ENCODE data around the gene SNRK. TPM values are rescaled to one million over a fixed set of nuclear protein-coding genes. Genes with fewer than 3 reads are reported as not detected.

SNRK gene
- total and polyA plus RNA-seq, 2 experiments from 2014 or later, result 5.5 to 18.8 TPM

DNA sequence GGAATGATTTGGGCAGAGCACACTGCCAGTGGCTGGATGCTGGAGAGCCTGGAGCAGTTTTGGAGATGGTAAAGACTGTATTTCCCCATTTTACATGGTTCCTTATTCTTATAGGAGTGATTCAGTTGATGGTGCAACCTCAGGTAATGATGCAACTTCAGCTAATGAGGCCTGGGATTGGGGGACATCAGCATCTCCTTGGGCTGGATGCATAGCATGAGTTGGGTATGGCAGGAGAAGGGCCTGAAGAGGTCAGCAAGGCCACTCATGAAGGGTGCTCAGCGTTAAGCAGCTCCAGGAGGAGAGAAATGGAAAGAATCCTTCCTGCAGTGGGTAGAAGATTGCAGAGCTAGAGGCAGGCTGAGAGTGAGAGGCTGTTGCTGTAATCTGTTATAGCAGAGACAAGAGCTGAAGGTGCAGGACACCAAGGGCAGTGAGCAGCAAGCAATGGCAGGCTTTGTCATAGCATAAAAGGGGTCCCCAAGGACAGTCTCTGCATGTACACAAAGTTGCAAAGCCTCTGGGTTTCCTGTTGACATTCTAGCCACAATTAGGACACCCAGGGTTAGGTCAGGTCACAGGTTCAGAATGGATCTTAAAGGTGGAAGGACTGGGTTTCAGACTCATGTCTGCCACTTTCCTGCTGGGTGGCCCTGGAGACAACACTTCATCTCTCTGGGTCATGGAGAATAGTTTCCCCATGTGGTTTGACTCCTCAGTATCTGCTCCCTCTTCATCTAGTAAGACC, 29.5 kb upstream of the SNRK start (continued):
- TF ChIP-seq EZH2 (IDR thresholded peaks at IDR 0.05; ENCODE audit: low read depth, unreplicated experiment) (no peak), CREB1 (CRISPR knock-in tag; IDR thresholded peaks at IDR 0.05; ENCODE audit: low read depth) (no peak), ZNF114 (CRISPR knock-in tag; IDR thresholded peaks at IDR 0.05) (no peak), NANOG (IDR thresholded peaks at IDR 0.05; ENCODE audit: borderline replicate concordance) (no peak), STAT1 (IDR thresholded peaks at IDR 0.05; ENCODE audit: unreplicated experiment) (no peak), POLR2AphosphoS5 (IDR thresholded peaks at IDR 0.05; ENCODE audit: low read depth) (no peak)
- TF ChIP-seq, protein P1, sequence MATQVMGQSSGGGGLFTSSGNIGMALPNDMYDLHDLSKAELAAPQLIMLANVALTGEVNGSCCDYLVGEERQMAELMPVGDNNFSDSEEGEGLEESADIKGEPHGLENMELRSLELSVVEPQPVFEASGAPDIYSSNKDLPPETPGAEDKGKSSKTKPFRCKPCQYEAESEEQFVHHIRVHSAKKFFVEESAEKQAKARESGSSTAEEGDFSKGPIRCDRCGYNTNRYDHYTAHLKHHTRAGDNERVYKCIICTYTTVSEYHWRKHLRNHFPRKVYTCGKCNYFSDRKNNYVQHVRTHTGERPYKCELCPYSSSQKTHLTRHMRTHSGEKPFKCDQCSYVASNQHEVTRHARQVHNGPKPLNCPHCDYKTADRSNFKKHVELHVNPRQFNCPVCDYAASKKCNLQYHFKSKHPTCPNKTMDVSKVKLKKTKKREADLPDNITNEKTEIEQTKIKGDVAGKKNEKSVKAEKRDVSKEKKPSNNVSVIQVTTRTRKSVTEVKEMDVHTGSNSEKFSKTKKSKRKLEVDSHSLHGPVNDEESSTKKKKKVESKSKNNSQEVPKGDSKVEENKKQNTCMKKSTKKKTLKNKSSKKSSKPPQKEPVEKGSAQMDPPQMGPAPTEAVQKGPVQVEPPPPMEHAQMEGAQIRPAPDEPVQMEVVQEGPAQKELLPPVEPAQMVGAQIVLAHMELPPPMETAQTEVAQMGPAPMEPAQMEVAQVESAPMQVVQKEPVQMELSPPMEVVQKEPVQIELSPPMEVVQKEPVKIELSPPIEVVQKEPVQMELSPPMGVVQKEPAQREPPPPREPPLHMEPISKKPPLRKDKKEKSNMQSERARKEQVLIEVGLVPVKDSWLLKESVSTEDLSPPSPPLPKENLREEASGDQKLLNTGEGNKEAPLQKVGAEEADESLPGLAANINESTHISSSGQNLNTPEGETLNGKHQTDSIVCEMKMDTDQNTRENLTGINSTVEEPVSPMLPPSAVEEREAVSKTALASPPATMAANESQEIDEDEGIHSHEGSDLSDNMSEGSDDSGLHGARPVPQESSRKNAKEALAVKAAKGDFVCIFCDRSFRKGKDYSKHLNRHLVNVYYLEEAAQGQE (IDR thresholded peaks at IDR 0.05; ENCODE audit: unreplicated experiment), result no peak
- TF ChIP-seq, protein P2, sequence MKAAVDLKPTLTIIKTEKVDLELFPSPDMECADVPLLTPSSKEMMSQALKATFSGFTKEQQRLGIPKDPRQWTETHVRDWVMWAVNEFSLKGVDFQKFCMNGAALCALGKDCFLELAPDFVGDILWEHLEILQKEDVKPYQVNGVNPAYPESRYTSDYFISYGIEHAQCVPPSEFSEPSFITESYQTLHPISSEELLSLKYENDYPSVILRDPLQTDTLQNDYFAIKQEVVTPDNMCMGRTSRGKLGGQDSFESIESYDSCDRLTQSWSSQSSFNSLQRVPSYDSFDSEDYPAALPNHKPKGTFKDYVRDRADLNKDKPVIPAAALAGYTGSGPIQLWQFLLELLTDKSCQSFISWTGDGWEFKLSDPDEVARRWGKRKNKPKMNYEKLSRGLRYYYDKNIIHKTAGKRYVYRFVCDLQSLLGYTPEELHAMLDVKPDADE (IDR thresholded peaks at IDR 0.05), result no peak

DNA sequence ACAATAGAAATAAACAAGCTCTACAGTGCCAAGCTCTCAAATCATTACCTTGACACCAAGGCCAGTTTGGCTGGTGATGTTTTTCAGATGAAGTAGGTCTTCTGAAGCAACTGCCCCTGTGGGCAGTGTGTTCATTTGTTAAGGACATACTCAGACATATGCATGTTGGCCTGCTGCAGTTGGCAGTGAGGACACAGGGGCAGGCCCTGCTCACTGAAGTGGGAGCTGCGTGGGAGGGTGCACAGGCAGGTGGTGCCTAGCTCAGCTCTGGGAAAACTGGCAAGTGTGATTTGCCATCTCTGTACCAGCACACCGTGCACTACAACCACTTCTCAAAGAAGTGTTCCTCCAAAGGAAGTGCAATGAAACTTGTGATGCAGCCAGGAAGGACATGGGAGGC, 28.5 kb upstream of the SNRK start:
- no peak overlapping the region for H3K4me3 ChIP-seq
- no peaks in the 10 kb centered on the region for H3K36me3 ChIP-seq (ENCODE audit: insufficient read depth)
- DNase-seq (ENCODE audit: low spot score) (no peak), ATAC-seq (no peak)
- no peaks in the 10 kb centered on the region for H4K20me1 ChIP-seq (replicated peaks; ENCODE audit: insufficient read depth)
- H3K9me2 ChIP-seq (ENCODE audit: insufficient read depth), result peaks cover 13% of the 10 kb centered on the region; the same call in 1 of the 2 replicates
- H3F3A ChIP-seq (replicated peaks; ENCODE audit: low read depth), result no peaks in the 10 kb centered on the region
- H3K27ac ChIP-seq (ENCODE audit: low read depth), result no peak overlapping the region
- H3K79me2 ChIP-seq (replicated peaks; ENCODE audit: insufficient read depth), result no peaks in the 10 kb centered on the region
- Mint-ChIP-seq H3K9me3 (no peaks in the 10 kb centered on the region; the same call in 2 of the 3 replicates), H3K27ac (no peak overlapping the region), H3K36me3 (ENCODE audit: low read depth) (no peaks in the 10 kb centered on the region), H3K27me3 (ENCODE audit: insufficient read depth, low read depth, poor library complexity) (peaks cover 7% of the 10 kb centered on the region), H3K4me3 (no peak overlapping the region), H3K4me1 (peaks cover 4% of the 10 kb centered on the region; the same call in 1 of the 3 replicates)
- H3K4me1 ChIP-seq (ENCODE audit: insufficient read depth), result no peaks in the 10 kb centered on the region
- no peak overlapping the region for H3K4me2 ChIP-seq
- no peak overlapping the region for H2AFZ ChIP-seq
- no peaks in the 10 kb centered on the region for H3K27me3 ChIP-seq (ENCODE audit: insufficient read depth)
- TF ChIP-seq STAT1 (IDR thresholded peaks at IDR 0.05; ENCODE audit: unreplicated experiment), result no peak
- TF ChIP-seq JUNB (IDR thresholded peaks at IDR 0.05; ENCODE audit: unreplicated experiment), result no peak
- no peak for TF ChIP-seq CREB1 (CRISPR knock-in tag; IDR thresholded peaks at IDR 0.05; ENCODE audit: low read depth)
- TF ChIP-seq, protein P3, sequence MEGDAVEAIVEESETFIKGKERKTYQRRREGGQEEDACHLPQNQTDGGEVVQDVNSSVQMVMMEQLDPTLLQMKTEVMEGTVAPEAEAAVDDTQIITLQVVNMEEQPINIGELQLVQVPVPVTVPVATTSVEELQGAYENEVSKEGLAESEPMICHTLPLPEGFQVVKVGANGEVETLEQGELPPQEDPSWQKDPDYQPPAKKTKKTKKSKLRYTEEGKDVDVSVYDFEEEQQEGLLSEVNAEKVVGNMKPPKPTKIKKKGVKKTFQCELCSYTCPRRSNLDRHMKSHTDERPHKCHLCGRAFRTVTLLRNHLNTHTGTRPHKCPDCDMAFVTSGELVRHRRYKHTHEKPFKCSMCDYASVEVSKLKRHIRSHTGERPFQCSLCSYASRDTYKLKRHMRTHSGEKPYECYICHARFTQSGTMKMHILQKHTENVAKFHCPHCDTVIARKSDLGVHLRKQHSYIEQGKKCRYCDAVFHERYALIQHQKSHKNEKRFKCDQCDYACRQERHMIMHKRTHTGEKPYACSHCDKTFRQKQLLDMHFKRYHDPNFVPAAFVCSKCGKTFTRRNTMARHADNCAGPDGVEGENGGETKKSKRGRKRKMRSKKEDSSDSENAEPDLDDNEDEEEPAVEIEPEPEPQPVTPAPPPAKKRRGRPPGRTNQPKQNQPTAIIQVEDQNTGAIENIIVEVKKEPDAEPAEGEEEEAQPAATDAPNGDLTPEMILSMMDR (conservative IDR thresholded peaks at IDR 0.05; ENCODE audit: low read depth in 2 of 2), result no peak
- TF ChIP-seq, protein P2 (IDR thresholded peaks at IDR 0.05), result no peak
- no peak for TF ChIP-seq EZH2phosphoT487 (IDR thresholded peaks at IDR 0.05; ENCODE audit: unreplicated experiment)
- TF ChIP-seq, protein P1 (IDR thresholded peaks at IDR 0.05; ENCODE audit: unreplicated experiment), result no peak

All from GM23338 (cell line).